ENCODE measurements around the gene SMAD6. TPM values are rescaled to one million over a fixed set of nuclear protein-coding genes. Genes with fewer than 3 reads are reported as not detected.

SMAD6 gene
- total and polyA plus RNA-seq, 2 experiments from 2014 or later = 1.6 to 15.7 TPM

DNA sequence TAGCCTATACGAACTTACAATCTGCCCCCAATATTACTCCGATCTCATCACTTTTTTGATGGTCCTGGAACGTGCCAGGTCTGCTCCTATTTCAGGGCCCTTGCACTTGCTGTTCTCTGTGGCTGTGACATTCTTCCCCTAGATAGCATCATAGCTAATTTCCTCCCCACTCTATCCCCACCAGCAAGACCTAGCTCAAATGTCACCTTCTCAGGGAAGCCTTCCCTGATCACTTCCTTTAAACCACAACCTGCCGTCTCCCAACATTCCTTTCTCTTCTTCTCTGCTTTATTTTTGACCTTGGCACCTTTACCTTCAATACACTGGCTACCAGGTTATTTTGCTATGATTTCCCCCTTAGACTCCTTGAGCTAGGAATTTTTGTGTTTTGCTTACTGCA lies 5.3 kb upstream of the SMAD6 start:
- H3K4me3 Mint-ChIP-seq = no peak overlapping the region

More for the DNA sequence above, 5.3 kb upstream of the SMAD6 start:
- Histone ChIP-seq H3F3A (replicated peaks; ENCODE audit: low read depth) (0 out of 2 replicates have a peak, but pooled peaks cover 7% of the 10 kb centered on the region), H3K4me1 (ENCODE audit: insufficient read depth) (peaks cover 12% of the 10 kb centered on the region), H3K27me3 (ENCODE audit: insufficient read depth) (peaks cover 11% of the 10 kb centered on the region), H3K27ac (ENCODE audit: low read depth) (no peak overlapping the region), H4K20me1 (replicated peaks; ENCODE audit: insufficient read depth) (no peaks in the 10 kb centered on the region), H3K4me3 (no peak overlapping the region), H3K79me2 (replicated peaks; ENCODE audit: insufficient read depth) (no peaks in the 10 kb centered on the region), H3K9me2 (ENCODE audit: insufficient read depth) (no peaks in the 10 kb centered on the region), H3K36me3 (ENCODE audit: insufficient read depth) (no peaks in the 10 kb centered on the region), H3K4me2 (no peak overlapping the region), H2AFZ (no peak overlapping the region)
- Mint-ChIP-seq H3K4me1 (peaks cover 20% of the 10 kb centered on the region), H3K36me3 (ENCODE audit: low read depth) (no peaks in the 10 kb centered on the region), H3K27me3 (ENCODE audit: insufficient read depth, low read depth, poor library complexity) (peaks cover 15% of the 10 kb centered on the region), H3K27ac (no peak overlapping the region), H3K9me3 (no peaks in the 10 kb centered on the region)
- DNase-seq (ENCODE audit: low spot score) (no peak), ATAC-seq (no peak)
- TF ChIP-seq JUNB (IDR thresholded peaks at IDR 0.05; ENCODE audit: unreplicated experiment) (no peak), NANOG (IDR thresholded peaks at IDR 0.05; ENCODE audit: borderline replicate concordance) (no peak), EZH2 (IDR thresholded peaks at IDR 0.05; ENCODE audit: low read depth, unreplicated experiment) (no peak), ETS1 (IDR thresholded peaks at IDR 0.05) (no peak), ZNF331 (CRISPR knock-in tag; IDR thresholded peaks at IDR 0.05; ENCODE audit: low read depth) (no peak), POLR2AphosphoS5 (IDR thresholded peaks at IDR 0.05; ENCODE audit: low read depth) (no peak)
- TF ChIP-seq, protein P1, sequence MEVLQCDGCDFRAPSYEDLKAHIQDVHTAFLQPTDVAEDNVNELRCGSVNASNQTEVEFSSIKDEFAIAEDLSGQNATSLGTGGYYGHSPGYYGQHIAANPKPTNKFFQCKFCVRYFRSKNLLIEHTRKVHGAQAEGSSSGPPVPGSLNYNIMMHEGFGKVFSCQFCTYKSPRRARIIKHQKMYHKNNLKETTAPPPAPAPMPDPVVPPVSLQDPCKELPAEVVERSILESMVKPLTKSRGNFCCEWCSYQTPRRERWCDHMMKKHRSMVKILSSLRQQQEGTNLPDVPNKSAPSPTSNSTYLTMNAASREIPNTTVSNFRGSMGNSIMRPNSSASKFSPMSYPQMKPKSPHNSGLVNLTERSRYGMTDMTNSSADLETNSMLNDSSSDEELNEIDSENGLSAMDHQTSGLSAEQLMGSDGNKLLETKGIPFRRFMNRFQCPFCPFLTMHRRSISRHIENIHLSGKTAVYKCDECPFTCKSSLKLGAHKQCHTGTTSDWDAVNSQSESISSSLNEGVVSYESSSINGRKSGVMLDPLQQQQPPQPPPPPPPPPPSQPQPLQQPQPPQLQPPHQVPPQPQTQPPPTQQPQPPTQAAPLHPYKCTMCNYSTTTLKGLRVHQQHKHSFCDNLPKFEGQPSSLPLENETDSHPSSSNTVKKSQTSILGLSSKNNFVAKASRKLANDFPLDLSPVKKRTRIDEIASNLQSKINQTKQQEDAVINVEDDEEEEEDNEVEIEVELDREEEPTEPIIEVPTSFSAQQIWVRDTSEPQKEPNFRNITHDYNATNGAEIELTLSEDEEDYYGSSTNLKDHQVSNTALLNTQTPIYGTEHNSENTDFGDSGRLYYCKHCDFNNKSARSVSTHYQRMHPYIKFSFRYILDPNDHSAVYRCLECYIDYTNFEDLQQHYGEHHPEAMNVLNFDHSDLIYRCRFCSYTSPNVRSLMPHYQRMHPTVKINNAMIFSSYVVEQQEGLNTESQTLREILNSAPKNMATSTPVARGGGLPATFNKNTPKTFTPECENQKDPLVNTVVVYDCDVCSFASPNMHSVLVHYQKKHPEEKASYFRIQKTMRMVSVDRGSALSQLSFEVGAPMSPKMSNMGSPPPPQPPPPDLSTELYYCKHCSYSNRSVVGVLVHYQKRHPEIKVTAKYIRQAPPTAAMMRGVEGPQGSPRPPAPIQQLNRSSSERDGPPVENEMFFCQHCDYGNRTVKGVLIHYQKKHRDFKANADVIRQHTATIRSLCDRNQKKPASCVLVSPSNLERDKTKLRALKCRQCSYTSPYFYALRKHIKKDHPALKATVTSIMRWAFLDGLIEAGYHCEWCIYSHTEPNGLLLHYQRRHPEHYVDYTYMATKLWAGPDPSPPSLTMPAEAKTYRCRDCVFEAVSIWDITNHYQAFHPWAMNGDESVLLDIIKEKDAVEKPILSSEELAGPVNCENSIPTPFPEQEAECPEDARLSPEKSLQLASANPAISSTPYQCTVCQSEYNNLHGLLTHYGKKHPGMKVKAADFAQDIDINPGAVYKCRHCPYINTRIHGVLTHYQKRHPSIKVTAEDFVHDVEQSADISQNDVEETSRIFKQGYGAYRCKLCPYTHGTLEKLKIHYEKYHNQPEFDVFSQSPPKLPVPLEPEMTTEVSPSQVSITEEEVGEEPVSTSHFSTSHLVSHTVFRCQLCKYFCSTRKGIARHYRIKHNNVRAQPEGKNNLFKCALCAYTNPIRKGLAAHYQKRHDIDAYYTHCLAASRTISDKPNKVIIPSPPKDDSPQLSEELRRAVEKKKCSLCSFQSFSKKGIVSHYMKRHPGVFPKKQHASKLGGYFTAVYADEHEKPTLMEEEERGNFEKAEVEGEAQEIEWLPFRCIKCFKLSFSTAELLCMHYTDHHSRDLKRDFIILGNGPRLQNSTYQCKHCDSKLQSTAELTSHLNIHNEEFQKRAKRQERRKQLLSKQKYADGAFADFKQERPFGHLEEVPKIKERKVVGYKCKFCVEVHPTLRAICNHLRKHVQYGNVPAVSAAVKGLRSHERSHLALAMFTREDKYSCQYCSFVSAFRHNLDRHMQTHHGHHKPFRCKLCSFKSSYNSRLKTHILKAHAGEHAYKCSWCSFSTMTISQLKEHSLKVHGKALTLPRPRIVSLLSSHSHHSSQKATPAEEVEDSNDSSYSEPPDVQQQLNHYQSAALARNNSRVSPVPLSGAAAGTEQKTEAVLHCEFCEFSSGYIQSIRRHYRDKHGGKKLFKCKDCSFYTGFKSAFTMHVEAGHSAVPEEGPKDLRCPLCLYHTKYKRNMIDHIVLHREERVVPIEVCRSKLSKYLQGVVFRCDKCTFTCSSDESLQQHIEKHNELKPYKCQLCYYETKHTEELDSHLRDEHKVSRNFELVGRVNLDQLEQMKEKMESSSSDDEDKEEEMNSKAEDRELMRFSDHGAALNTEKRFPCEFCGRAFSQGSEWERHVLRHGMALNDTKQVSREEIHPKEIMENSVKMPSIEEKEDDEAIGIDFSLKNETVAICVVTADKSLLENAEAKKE (CRISPR knock-in tag; IDR thresholded peaks at IDR 0.05) = no peak
- TF ChIP-seq, protein P2, sequence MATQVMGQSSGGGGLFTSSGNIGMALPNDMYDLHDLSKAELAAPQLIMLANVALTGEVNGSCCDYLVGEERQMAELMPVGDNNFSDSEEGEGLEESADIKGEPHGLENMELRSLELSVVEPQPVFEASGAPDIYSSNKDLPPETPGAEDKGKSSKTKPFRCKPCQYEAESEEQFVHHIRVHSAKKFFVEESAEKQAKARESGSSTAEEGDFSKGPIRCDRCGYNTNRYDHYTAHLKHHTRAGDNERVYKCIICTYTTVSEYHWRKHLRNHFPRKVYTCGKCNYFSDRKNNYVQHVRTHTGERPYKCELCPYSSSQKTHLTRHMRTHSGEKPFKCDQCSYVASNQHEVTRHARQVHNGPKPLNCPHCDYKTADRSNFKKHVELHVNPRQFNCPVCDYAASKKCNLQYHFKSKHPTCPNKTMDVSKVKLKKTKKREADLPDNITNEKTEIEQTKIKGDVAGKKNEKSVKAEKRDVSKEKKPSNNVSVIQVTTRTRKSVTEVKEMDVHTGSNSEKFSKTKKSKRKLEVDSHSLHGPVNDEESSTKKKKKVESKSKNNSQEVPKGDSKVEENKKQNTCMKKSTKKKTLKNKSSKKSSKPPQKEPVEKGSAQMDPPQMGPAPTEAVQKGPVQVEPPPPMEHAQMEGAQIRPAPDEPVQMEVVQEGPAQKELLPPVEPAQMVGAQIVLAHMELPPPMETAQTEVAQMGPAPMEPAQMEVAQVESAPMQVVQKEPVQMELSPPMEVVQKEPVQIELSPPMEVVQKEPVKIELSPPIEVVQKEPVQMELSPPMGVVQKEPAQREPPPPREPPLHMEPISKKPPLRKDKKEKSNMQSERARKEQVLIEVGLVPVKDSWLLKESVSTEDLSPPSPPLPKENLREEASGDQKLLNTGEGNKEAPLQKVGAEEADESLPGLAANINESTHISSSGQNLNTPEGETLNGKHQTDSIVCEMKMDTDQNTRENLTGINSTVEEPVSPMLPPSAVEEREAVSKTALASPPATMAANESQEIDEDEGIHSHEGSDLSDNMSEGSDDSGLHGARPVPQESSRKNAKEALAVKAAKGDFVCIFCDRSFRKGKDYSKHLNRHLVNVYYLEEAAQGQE (IDR thresholded peaks at IDR 0.05; ENCODE audit: unreplicated experiment) = no peak
